OCI-LY7 (cell line): ENCODE measurements around the gene TAF4. TPM values are rescaled to one million over a fixed set of nuclear protein-coding genes. Genes with fewer than 3 reads are reported as not detected.

Experiments used
- BruUV-seq: library from RNA; stranded (reverse); fragments of 400-500 nt; replicated peaks from 2 replicates; lab custom pipeline; 2021; lab: Mats Ljungman, UMichigan
- CTCF ChIA-PET: fragments of 300-600 bp; sonication (Branson Sonifier 250); formaldehyde crosslinking; loops from one replicate; lab custom pipeline; 2022; ENCODE audit warnings: antibody characterized with exemption; ENCODE audit not compliant: unreplicated experiment; lab: Charles Lee
- POLR2A ChIA-PET: fragments of 300-600 bp; sonication (Branson Sonifier 250); formaldehyde crosslinking; loops from one replicate; lab custom pipeline; 2022; ENCODE audit warnings: antibody characterized with exemption; lab: Charles Lee
- DNase-seq: peaks from one replicate; pipeline ENCODE4 v3.0.0-alpha.2; 2015; ENCODE audit warnings: low spot score
- H2AFZ ChIP-seq: fragments of 200-600 bp; sonication (generic), shearing (Covaris generic); 2 replicates; pipeline ENCODE4 v1.6.1; 2014; ENCODE audit warnings: mild to moderate bottlenecking, antibody characterized with exemption, low read length, moderate library complexity
- H3K27ac ChIP-seq: fragments of 200-600 bp; sonication (generic); 2 replicates; pipeline ENCODE4 v1.5.1; 2014; ENCODE audit warnings: mixed run types, low read depth, mild to moderate bottlenecking, moderate library complexity, low read length, inconsistent platforms; ENCODE audit not compliant: poor library complexity, severe bottlenecking
- H3K36me3 ChIP-seq: fragments of 200-600 bp; sonication (generic); 2 replicates; pipeline ENCODE4 v1.6.1; 2014; ENCODE audit warnings: mild to moderate bottlenecking, antibody characterized with exemption, low read length, moderate library complexity, mixed read lengths; ENCODE audit not compliant: insufficient read depth
- H3K4me1 ChIP-seq: fragments of 200-600 bp; sonication (generic); 2 replicates; pipeline ENCODE4 v1.5.1; 2014; ENCODE audit warnings: mild to moderate bottlenecking, low read length; ENCODE audit not compliant: insufficient read depth, poor library complexity, severe bottlenecking
- H3K4me2 ChIP-seq: fragments of 200-600 bp; sonication (generic); 2 replicates; pipeline ENCODE4 v1.6.1; 2014; ENCODE audit warnings: mild to moderate bottlenecking, low read length
- H3K4me3 ChIP-seq: fragments of 200-600 bp; sonication (generic); 2 replicates; pipeline ENCODE4 v1.5.1; 2014; ENCODE audit warnings: mild to moderate bottlenecking, low read depth, low read length; ENCODE audit not compliant: poor library complexity, severe bottlenecking
- H3K79me2 ChIP-seq: fragments of 200-600 bp; sonication (generic); 2 replicates; pipeline ENCODE4 v1.6.1; 2016; ENCODE audit warnings: low read depth, mild to moderate bottlenecking, low read length, moderate library complexity, mixed read lengths; ENCODE audit not compliant: insufficient read depth
- H3K9me2 ChIP-seq: fragments of 200-600 bp; sonication (generic); 2 replicates; pipeline ENCODE4 v1.6.1; 2016; ENCODE audit warnings: mild to moderate bottlenecking, low read length, mixed read lengths; ENCODE audit not compliant: insufficient read depth
- H3K9me3 ChIP-seq: fragments of 200-600 bp; sonication (generic); 2 replicates; pipeline ENCODE4 v1.6.1; 2014; ENCODE audit warnings: mild to moderate bottlenecking, mixed run types, low read length, mixed read lengths
- H4K20me1 ChIP-seq: fragments of 200-600 bp; sonication (generic); 2 replicates; pipeline ENCODE4 v1.6.1; 2014; ENCODE audit warnings: mild to moderate bottlenecking, antibody characterized with exemption, low read length, moderate library complexity, mixed read lengths; ENCODE audit not compliant: insufficient read depth
- EZH2phosphoT487 ChIP-seq: fragments of 200-600 bp; sonication (generic); IDR thresholded peaks from 2 replicates; pipeline ENCODE4 v1.6.1; 2018; ENCODE audit warnings: low read depth, borderline replicate concordance, mild to moderate bottlenecking, mixed run types, antibody characterized with exemption, low read length, moderate library complexity, mixed read lengths
- intact Hi-C: fragments of 100-400 bp; cut with micrococcal nuclease; formaldehyde crosslinking; loops from one replicate; pipeline ENCODE4 v1.10.0; 2022; ENCODE audit not compliant: unreplicated experiment
- total RNA-seq, 2 experiments: library from RNA; depleted of rRNA in 1 of 2; stranded (reverse); fragments of >200 nt in 1 of 2; shearing (Covaris generic) in 1 of 2; gene quantifications; 2 replicates each; pipeline ENCODE4 v1.2.3, GENCODE V29; 2014 to 2022
- TF ChIP-seq, protein P1 (sequence below): fragments of 200-600 bp; sonication (generic); conservative IDR thresholded peaks from 2 replicates; pipeline ENCODE4 v1.5.1; 2014; ENCODE audit warnings: mild to moderate bottlenecking, antibody characterized with exemption, low read length, moderate library complexity, mixed read lengths

TAF4 gene
- total RNA-seq, 2 experiments from 2014 or later: 11.2 to 38.9 TPM

DNA sequence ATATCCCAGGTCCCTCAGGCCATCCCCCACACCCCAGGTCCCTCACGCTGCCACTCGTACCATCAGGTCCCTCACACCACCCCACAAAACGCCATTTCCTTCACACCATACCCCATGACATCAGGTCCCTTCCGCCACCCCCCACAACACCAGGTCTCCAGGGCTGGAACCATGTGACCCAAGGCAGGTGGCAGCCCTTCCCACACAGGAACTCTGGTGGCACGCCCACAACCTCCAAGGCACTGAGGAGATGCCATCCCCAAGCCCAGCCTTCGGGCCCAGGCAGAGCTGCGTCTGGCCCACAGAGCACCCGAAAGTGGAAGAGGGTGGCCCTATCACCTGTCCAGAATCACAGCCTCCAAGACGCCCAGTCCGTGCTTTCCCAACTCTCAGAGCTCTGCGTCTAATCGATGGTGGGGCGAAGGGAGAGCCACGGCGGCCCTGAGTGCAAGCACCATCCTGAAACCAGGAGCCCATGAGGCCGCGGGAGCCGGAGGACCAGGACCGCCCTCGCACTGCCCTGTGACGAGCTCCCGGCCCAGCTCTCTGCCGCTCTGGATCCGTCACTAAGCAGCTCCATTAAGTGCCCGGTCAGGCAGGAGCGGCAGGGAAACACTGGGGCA, 12.7 kb downstream of the TAF4 start:
- no peaks in the 10 kb centered on the region for H3K9me2 ChIP-seq
- DNase-seq: no peak
- H3K9me3 ChIP-seq: no peaks in the 10 kb centered on the region
- intact Hi-C loops: no loop called here
- H3K4me1 ChIP-seq: no peaks in the 10 kb centered on the region
- CTCF ChIA-PET: no interaction called here
- POLR2A ChIA-PET: no interaction called here
- no peak overlapping the region for H3K4me3 ChIP-seq
- no TSS peak for BruUV-seq
- TF ChIP-seq EZH2phosphoT487: no peak
- TF ChIP-seq, protein P1, sequence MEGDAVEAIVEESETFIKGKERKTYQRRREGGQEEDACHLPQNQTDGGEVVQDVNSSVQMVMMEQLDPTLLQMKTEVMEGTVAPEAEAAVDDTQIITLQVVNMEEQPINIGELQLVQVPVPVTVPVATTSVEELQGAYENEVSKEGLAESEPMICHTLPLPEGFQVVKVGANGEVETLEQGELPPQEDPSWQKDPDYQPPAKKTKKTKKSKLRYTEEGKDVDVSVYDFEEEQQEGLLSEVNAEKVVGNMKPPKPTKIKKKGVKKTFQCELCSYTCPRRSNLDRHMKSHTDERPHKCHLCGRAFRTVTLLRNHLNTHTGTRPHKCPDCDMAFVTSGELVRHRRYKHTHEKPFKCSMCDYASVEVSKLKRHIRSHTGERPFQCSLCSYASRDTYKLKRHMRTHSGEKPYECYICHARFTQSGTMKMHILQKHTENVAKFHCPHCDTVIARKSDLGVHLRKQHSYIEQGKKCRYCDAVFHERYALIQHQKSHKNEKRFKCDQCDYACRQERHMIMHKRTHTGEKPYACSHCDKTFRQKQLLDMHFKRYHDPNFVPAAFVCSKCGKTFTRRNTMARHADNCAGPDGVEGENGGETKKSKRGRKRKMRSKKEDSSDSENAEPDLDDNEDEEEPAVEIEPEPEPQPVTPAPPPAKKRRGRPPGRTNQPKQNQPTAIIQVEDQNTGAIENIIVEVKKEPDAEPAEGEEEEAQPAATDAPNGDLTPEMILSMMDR: no peak
- H3K36me3 ChIP-seq: peaks cover 18% of the 10 kb centered on the region; the same call in 1 of the 2 replicates
- H3K4me2 ChIP-seq: no peak overlapping the region
- no peak overlapping the region for H2AFZ ChIP-seq
- H3K27ac ChIP-seq: no peak overlapping the region
- peaks cover 6% of the 10 kb centered on the region; the same call in 1 of the 2 replicates for H4K20me1 ChIP-seq
- peaks cover 21% of the 10 kb centered on the region; the same call in 1 of the 2 replicates for H3K79me2 ChIP-seq

DNA sequence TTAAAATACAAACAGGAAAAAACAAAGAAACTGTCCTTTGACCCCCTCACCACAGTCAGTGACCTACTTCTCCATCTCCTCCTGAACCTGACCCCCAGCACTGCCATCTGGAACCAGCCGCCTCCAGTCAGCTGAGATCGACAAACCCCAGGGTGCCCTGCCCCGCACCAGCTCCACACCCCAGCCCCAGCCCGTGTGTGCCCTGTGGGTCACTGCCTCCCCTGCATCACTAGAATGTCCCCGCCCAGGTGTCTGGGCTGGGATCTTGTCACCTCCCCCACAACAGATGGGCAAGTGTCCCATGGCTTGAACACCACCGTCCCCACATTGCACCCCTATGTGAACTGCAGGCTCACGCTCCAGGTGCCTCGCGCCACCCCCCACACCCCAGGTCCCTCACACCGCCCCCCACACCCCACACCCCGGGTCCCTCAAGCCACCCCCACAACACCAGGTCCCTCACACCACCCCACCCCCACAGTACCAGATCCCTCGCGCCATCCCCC, 13.3 kb downstream of the TAF4 start:
- peaks cover 6% of the 10 kb centered on the region; the same call in 1 of the 2 replicates for H4K20me1 ChIP-seq
- TF ChIP-seq, protein P1: no peak
- no peak for TF ChIP-seq EZH2phosphoT487
- intact Hi-C loops: no loop called here
- H3K4me3 ChIP-seq: no peak overlapping the region
- no peak overlapping the region for H2AFZ ChIP-seq
- no peak overlapping the region for H3K27ac ChIP-seq
- no peaks in the 10 kb centered on the region for H3K9me3 ChIP-seq
- peaks cover 18% of the 10 kb centered on the region; the same call in 1 of the 2 replicates for H3K36me3 ChIP-seq
- CTCF ChIA-PET: no interaction called here
- POLR2A ChIA-PET: no interaction called here
- BruUV-seq: no TSS peak
- H3K4me1 ChIP-seq: no peaks in the 10 kb centered on the region
- no peak for DNase-seq
- H3K79me2 ChIP-seq: peaks cover 20% of the 10 kb centered on the region; the same call in 1 of the 2 replicates
- no peak overlapping the region for H3K4me2 ChIP-seq
- no peaks in the 10 kb centered on the region for H3K9me2 ChIP-seq
